Measurements from ENCODE around the gene NWD2.

The NWD2 gene

DNA sequence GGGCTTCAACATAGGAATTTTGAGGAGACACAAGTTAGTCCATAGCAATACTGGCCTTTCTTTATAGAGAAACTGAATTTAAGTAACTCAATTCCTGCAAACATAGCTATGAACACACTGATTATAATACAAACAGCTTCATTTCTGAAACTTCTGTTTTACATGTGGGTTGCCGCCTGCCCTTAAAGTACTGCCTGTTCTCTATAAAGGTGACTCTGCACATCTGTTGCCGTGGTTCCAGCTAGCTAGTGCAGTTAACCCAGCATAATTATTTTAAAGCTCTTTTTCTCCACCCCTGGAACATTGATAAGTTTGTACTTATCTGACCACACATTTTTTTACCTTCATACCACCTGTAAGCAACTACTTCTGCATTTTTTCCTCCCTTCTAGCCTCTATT is 177.6 kb downstream of the NWD2 start:
- no peak for TF ChIP-seq ZNF70 (CRISPR knock-in tag; IDR thresholded peaks at IDR 0.05)
- ATAC-seq = no peak

DNA sequence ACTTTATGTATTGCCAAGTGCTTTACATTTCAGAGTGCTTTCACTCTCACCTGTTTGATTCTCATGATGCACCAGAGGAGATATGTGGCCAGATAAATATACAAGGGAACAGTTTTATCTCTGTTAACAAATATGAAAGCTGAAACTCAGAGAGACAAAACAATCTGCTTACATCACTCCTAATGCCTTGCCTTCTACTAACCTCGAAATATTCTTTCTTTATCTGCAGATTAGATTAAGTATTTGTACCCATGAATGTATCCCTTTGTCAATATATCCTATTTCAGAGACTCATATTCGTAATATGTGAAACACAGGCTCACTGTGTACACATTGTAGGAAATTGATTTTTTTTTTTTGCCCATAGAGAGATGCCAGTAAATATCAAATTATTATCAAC is 178.1 kb downstream of the NWD2 start:
- no peak for ATAC-seq
- no peak for TF ChIP-seq ZFP30 (CRISPR knock-in tag; IDR thresholded peaks at IDR 0.05)
- no peak for TF ChIP-seq ARNTL (CRISPR knock-in tag; IDR thresholded peaks at IDR 0.05; ENCODE audit: borderline replicate concordance, low read depth)
- TF ChIP-seq ZC3H10 (CRISPR knock-in tag; IDR thresholded peaks at IDR 0.05) = no peak
- TF ChIP-seq, protein P1, sequence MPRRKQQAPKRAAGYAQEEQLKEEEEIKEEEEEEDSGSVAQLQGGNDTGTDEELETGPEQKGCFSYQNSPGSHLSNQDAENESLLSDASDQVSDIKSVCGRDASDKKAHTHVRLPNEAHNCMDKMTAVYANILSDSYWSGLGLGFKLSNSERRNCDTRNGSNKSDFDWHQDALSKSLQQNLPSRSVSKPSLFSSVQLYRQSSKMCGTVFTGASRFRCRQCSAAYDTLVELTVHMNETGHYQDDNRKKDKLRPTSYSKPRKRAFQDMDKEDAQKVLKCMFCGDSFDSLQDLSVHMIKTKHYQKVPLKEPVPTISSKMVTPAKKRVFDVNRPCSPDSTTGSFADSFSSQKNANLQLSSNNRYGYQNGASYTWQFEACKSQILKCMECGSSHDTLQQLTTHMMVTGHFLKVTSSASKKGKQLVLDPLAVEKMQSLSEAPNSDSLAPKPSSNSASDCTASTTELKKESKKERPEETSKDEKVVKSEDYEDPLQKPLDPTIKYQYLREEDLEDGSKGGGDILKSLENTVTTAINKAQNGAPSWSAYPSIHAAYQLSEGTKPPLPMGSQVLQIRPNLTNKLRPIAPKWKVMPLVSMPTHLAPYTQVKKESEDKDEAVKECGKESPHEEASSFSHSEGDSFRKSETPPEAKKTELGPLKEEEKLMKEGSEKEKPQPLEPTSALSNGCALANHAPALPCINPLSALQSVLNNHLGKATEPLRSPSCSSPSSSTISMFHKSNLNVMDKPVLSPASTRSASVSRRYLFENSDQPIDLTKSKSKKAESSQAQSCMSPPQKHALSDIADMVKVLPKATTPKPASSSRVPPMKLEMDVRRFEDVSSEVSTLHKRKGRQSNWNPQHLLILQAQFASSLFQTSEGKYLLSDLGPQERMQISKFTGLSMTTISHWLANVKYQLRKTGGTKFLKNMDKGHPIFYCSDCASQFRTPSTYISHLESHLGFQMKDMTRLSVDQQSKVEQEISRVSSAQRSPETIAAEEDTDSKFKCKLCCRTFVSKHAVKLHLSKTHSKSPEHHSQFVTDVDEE (CRISPR knock-in tag; IDR thresholded peaks at IDR 0.05) = no peak
- no peak for TF ChIP-seq ZNF8 (CRISPR knock-in tag; IDR thresholded peaks at IDR 0.05)
- TF ChIP-seq, protein P2, sequence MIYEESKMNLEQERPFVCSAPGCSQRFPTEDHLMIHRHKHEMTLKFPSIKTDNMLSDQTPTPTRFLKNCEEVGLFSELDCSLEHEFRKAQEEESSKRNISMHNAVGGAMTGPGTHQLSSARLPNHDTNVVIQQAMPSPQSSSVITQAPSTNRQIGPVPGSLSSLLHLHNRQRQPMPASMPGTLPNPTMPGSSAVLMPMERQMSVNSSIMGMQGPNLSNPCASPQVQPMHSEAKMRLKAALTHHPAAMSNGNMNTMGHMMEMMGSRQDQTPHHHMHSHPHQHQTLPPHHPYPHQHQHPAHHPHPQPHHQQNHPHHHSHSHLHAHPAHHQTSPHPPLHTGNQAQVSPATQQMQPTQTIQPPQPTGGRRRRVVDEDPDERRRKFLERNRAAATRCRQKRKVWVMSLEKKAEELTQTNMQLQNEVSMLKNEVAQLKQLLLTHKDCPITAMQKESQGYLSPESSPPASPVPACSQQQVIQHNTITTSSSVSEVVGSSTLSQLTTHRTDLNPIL (CRISPR knock-in tag; IDR thresholded peaks at IDR 0.05; ENCODE audit: low read depth) = no peak
- TF ChIP-seq GLIS3 (CRISPR knock-in tag; IDR thresholded peaks at IDR 0.05) = no peak
- TF ChIP-seq ZFP3 (CRISPR knock-in tag; IDR thresholded peaks at IDR 0.05) = no peak
- no peak for TF ChIP-seq SNAI2 (CRISPR knock-in tag; IDR thresholded peaks at IDR 0.05)

DNA sequence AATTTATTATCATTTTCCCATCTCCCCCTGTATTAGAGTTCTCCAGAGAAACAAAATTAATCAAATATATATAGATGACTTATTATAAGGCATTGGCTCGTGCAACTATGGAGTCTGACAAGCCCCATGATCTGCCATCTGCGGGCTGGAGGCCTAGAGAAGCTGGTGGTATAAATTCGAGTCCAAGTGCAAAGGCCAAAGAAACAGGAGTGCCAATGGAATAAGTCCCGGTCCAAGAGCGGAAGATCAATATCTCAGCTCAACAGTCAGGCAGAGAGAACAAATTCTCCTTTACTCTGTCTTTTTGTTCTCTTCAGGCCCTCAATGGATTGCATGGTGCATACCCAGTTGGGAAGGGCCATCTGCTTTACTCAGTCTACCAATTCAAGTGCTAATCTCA is 178.8 kb downstream of the NWD2 start:
- TF ChIP-seq ISL1 (CRISPR knock-in tag; IDR thresholded peaks at IDR 0.05) (no peak), ZNF70 (CRISPR knock-in tag; IDR thresholded peaks at IDR 0.05) (no peak), RARB (CRISPR knock-in tag; IDR thresholded peaks at IDR 0.05) (no peak), ZC3H10 (CRISPR knock-in tag; IDR thresholded peaks at IDR 0.05) (no peak), ESRRG (CRISPR knock-in tag; IDR thresholded peaks at IDR 0.05) (no peak), ZFP3 (CRISPR knock-in tag; IDR thresholded peaks at IDR 0.05) (no peak), CSDC2 (CRISPR knock-in tag; IDR thresholded peaks at IDR 0.05) (no peak), ZFP30 (CRISPR knock-in tag; IDR thresholded peaks at IDR 0.05) (no peak), BACH2 (CRISPR knock-in tag; IDR thresholded peaks at IDR 0.05; ENCODE audit: borderline replicate concordance) (no peak)
- ATAC-seq = no peak

DNA sequence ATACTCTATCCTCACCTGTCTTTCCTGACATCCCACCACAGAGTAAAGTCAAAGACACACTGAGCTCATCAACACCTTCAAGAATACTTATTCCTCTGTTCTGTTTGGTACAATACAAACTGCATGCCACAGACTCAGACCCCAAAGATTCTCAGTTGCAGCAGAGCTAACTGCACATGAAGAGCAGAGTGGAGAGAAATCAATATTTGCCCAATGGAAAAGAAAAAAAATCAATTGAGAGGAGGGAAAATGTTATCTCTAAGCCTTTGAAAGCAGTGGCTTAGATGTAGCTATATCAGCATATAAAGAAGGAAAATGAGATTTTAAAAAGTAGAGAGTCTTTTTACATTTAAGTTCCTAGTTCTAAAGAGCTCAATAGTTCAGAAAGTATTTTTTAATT is 180.2 kb downstream of the NWD2 start:
- ATAC-seq = no peak
- TF ChIP-seq SNAI2 (CRISPR knock-in tag; IDR thresholded peaks at IDR 0.05) = no peak
- TF ChIP-seq ZFP3 (CRISPR knock-in tag; IDR thresholded peaks at IDR 0.05) = no peak
- TF ChIP-seq, protein P3, sequence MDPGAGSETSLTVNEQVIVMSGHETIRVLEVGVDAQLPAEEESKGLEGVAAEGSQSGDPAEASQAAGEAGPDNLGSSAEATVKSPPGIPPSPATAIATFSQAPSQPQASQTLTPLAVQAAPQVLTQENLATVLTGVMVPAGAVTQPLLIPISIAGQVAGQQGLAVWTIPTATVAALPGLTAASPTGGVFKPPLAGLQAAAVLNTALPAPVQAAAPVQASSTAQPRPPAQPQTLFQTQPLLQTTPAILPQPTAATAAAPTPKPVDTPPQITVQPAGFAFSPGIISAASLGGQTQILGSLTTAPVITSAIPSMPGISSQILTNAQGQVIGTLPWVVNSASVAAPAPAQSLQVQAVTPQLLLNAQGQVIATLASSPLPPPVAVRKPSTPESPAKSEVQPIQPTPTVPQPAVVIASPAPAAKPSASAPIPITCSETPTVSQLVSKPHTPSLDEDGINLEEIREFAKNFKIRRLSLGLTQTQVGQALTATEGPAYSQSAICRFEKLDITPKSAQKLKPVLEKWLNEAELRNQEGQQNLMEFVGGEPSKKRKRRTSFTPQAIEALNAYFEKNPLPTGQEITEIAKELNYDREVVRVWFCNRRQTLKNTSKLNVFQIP (CRISPR knock-in tag; IDR thresholded peaks at IDR 0.05; ENCODE audit: borderline replicate concordance, low read depth) = no peak
- TF ChIP-seq, protein P4, sequence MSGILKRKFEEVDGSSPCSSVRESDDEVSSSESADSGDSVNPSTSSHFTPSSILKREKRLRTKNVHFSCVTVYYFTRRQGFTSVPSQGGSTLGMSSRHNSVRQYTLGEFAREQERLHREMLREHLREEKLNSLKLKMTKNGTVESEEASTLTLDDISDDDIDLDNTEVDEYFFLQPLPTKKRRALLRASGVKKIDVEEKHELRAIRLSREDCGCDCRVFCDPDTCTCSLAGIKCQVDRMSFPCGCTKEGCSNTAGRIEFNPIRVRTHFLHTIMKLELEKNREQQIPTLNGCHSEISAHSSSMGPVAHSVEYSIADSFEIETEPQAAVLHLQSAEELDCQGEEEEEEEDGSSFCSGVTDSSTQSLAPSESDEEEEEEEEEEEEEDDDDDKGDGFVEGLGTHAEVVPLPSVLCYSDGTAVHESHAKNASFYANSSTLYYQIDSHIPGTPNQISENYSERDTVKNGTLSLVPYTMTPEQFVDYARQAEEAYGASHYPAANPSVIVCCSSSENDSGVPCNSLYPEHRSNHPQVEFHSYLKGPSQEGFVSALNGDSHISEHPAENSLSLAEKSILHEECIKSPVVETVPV (CRISPR knock-in tag; IDR thresholded peaks at IDR 0.05) = no peak
- TF ChIP-seq ISL1 (CRISPR knock-in tag; IDR thresholded peaks at IDR 0.05) = no peak
- no peak for TF ChIP-seq CSDC2 (CRISPR knock-in tag; IDR thresholded peaks at IDR 0.05)
- TF ChIP-seq TCF4 (CRISPR knock-in tag; IDR thresholded peaks at IDR 0.05; ENCODE audit: borderline replicate concordance) = no peak
- TF ChIP-seq, protein P1 (CRISPR knock-in tag; IDR thresholded peaks at IDR 0.05) = no peak
- TF ChIP-seq ESRRG (CRISPR knock-in tag; IDR thresholded peaks at IDR 0.05) = no peak
- TF ChIP-seq, protein P2 (CRISPR knock-in tag; IDR thresholded peaks at IDR 0.05; ENCODE audit: low read depth) = no peak
- no peak for TF ChIP-seq ARNTL (CRISPR knock-in tag; IDR thresholded peaks at IDR 0.05; ENCODE audit: borderline replicate concordance, low read depth)
- no peak for TF ChIP-seq OSR1 (CRISPR knock-in tag; IDR thresholded peaks at IDR 0.05)
- TF ChIP-seq ZNF565 (CRISPR knock-in tag; conservative IDR thresholded peaks at IDR 0.05; ENCODE audit: low read depth) = no peak
- no peak for TF ChIP-seq BACH2 (CRISPR knock-in tag; IDR thresholded peaks at IDR 0.05; ENCODE audit: borderline replicate concordance)
- no peak for TF ChIP-seq RARB (CRISPR knock-in tag; IDR thresholded peaks at IDR 0.05)

Measured in SK-N-SH treated with all-trans-retinoic acid at 6 μM for 48 hours (cell line).